Mucosa of gallbladder (tissue), 1 donor: ENCODE data around the gene BBS5. TPM values are rescaled to one million over a fixed set of nuclear protein-coding genes. Genes with fewer than 3 reads are reported as not detected.
"Not testable (repeated sequence)": the region's sequence is repeated elsewhere in the genome, so short reads cannot be mapped to it uniquely, and the experiment has no call there.

Experiments used
- DNase-seq: peaks from one replicate; pipeline ENCODE4 v3.0.0-alpha.2; 2020; ENCODE audit warnings: low spot score
- total RNA-seq: library from RNA; stranded (reverse); gene quantifications from one replicate; pipeline ENCODE4 v1.2.1, GENCODE V29; 2021
- donor health status: DM: no; HTN: no; CAD: no.

The BBS5 gene
- total RNA-seq, 1 donor from 2014 or later: 13.6 TPM

- DNase-seq: no peak
Observed at GRCh38 chr2:169486487-169486886, 7.2 kb downstream of the BBS5 start.

GRCh38 chr2:169490834-169491233, 11.5 kb downstream of the BBS5 start:
- no peak for DNase-seq

- DNase-seq: no peak
Observed at GRCh38 chr2:169491378-169491777, 12.1 kb downstream of the BBS5 start.

GRCh38 chr2:169493360-169493759, 14.1 kb downstream of the BBS5 start:
- DNase-seq: no peak

- no peak for DNase-seq
Observed at GRCh38 chr2:169495310-169495928, 16.1 kb downstream of the BBS5 start.

GRCh38 chr2:169504651-169505050, 25.4 kb downstream of the BBS5 start:
- DNase-seq: no peak

- no peak for DNase-seq
Observed at GRCh38 chr2:169507698-169508097, 28.4 kb downstream of the BBS5 start.

GRCh38 chr2:169509298-169509885, 30.1 kb downstream of the BBS5 start, which contains the start of gene KLHL41:
TSS of gene KLHL41 (plus strand) at chr2:169509702. CDS start at chr2:169509779, 77 bp downstream.
- DNase-seq: no peak

GRCh38 chr2:169509955-169510354, 30.7 kb downstream of the BBS5 start:
- peak; percentile 31 for DNase-seq

- no peak for DNase-seq
Observed at GRCh38 chr2:169510496-169510895, 31.2 kb downstream of the BBS5 start.

- no peak for DNase-seq
Observed at GRCh38 chr2:169511818-169512217, 32.5 kb downstream of the BBS5 start.

GRCh38 chr2:169512525-169512924, 33.2 kb downstream of the BBS5 start:
- no peak for DNase-seq

- DNase-seq: no peak
Observed at GRCh38 chr2:169513094-169513493, 33.8 kb downstream of the BBS5 start.

- DNase-seq: no peak
Observed at GRCh38 chr2:169513926-169514325, 34.6 kb downstream of the BBS5 start.

GRCh38 chr2:169514758-169515157, 35.5 kb downstream of the BBS5 start:
- DNase-seq: not testable (repeated sequence)

- not testable (repeated sequence) for DNase-seq
Observed at GRCh38 chr2:169516488-169516995, 37.2 kb downstream of the BBS5 start.

GRCh38 chr2:169520896-169521295, 41.6 kb downstream of the BBS5 start:
- no peak for DNase-seq

GRCh38 chr2:169523681-169524080, 44.4 kb downstream of the BBS5 start:
- no peak for DNase-seq

- no peak for DNase-seq
Observed at GRCh38 chr2:169525434-169525833, 46.1 kb downstream of the BBS5 start.

GRCh38 chr2:169526451-169526850, 47.2 kb downstream of the BBS5 start:
- no peak for DNase-seq

- DNase-seq: peak; percentile 62
Observed at GRCh38 chr2:169528271-169528701, 49.0 kb downstream of the BBS5 start.

- not testable (repeated sequence) for DNase-seq
Observed at GRCh38 chr2:169539460-169539859, 60.2 kb downstream of the BBS5 start.

GRCh38 chr2:169540146-169540545, 60.9 kb downstream of the BBS5 start:
- no peak for DNase-seq
